HG02885 (cell line): ENCODE measurements around the gene SEMA4D.

ENCODE experiments used
- ATAC-seq: cut with Tn5 transposase; IDR thresholded peaks from one replicate; pipeline ENCODE4 v1.9.1; 2021; ENCODE audit warnings: mild to moderate bottlenecking; ENCODE audit not compliant: unreplicated experiment, poor library complexity

SEMA4D gene

DNA sequence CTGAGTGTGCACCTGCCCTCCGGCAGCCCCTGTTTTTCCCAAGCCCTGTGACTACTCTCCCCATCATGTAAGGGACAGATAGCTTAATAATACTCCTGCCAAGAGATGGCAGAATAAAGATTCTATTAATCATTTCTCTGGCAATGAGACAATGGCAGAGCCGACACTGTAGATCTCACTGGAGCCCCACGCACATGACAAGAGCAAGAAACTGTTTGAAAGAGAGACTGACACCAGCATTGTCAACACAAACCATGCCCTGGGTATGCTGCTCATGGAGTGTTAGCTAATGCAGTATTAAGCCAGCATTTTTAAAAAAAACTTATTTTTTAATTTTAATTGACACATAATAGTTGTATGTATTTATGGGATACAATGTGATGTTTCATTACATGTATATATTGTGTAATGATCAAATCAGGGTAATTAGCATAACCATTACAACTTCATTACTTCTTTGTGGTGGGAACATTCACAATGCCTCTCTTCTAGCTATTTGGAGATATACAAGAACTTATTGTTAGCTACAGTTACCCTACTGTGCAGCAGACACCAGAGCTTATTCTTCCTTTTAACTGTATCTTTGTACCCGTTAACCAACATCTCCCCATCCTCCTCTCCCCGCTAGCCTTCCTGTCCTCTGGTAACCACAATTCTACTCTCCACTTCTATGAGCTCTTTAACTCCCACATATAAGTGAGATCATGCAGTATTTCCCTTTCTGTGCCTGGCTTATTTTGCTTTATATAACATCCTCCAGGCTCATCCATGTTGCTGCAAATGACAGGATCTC lies 31.5 kb upstream of the SEMA4D start:
- ATAC-seq: no peak

GRCh38 chr9:89528540-89528939 lies 30.6 kb upstream of the SEMA4D start:
- ATAC-seq: no peak

- ATAC-seq: no peak
These were observed 30.2 kb upstream of the SEMA4D start for GRCh38 chr9:89528131-89528530.

DNA sequence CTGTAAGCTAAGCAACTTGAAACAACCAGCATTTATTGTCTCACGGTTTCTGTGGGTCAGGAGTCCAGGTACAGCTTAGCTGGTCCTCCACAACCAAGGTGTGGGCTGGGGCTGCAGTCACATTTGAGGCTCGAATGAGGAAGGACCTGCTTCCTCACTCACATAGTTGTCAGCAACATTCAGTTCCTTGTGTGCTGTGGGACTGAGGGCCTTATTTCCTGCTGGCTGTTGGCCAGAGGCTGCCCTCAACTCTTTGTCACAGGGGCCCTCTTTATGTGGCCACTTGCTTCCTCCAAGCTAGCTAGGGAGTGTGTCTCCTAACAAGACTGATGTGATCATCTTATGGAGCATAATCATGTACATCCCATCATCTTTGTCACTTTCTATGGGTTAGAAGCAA lies 29.2 kb upstream of the SEMA4D start:
- no peak for ATAC-seq

GRCh38 chr9:89526667-89527066 lies 28.8 kb upstream of the SEMA4D start:
- no peak for ATAC-seq

- ATAC-seq: no peak
These were observed 27.8 kb upstream of the SEMA4D start for GRCh38 chr9:89525446-89526374.

GRCh38 chr9:89524963-89525362 lies 27.1 kb upstream of the SEMA4D start:
- no peak for ATAC-seq

GRCh38 chr9:89523948-89524347 lies 26.0 kb upstream of the SEMA4D start:
- ATAC-seq: no peak

GRCh38 chr9:89522959-89523285 lies 25.0 kb upstream of the SEMA4D start:
- peak; percentile 14 for ATAC-seq

DNA sequence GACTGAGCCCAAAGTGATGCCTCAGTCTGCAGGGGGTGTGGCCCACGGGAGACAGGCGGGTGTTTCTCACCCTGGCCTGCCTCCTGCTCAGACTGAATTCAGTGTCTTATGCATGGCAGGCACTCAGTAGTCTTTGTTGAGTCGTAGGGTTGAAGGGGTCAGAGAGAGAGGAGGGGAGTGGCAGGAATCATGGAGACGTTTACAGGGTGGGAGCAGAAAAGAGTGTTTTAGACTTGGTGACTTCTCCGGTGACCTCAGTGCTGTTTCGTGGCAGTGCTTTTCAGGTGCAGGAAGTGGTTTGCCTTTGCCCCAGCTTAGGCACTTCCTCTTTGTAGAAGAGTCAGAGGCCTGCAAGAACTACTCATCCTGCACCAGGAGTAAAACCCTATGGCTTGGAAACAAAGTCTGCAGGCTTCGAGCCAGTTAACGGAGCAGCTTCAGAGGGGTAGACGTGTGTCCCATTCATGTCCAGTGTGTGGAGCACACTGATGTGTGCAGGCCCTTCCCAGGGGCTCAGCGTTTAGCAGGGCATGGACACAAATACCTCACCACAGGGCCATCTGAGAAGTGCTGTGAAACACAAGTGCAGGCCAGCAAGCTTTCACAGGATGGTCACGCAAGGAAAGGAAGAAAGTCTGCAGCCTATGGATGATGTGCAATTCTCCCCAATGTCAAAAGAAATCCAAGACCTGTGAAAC lies 24.5 kb upstream of the SEMA4D start:
- peak; percentile 92 for ATAC-seq

DNA sequence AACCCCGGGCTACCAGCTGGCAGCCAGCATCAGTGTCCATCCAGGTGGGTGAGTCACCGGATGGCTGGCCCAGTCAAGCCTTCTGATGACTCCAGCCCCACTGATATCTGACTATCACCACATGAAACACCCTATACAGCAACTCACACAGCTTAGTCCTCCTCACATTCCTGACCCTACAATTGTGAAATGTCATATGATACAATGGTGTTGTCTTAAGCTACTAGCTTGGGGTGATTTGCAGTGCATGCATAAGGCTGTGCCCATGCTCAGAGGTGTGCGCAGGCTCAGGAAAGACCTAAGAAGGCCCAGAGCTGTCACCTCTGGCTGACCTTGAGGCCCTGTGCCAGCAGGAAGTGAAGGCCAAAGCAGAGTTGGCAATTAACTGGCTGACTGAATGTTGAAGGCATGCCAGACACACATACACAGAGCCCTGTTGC lies 21.5 kb upstream of the SEMA4D start:
- no peak for ATAC-seq

DNA sequence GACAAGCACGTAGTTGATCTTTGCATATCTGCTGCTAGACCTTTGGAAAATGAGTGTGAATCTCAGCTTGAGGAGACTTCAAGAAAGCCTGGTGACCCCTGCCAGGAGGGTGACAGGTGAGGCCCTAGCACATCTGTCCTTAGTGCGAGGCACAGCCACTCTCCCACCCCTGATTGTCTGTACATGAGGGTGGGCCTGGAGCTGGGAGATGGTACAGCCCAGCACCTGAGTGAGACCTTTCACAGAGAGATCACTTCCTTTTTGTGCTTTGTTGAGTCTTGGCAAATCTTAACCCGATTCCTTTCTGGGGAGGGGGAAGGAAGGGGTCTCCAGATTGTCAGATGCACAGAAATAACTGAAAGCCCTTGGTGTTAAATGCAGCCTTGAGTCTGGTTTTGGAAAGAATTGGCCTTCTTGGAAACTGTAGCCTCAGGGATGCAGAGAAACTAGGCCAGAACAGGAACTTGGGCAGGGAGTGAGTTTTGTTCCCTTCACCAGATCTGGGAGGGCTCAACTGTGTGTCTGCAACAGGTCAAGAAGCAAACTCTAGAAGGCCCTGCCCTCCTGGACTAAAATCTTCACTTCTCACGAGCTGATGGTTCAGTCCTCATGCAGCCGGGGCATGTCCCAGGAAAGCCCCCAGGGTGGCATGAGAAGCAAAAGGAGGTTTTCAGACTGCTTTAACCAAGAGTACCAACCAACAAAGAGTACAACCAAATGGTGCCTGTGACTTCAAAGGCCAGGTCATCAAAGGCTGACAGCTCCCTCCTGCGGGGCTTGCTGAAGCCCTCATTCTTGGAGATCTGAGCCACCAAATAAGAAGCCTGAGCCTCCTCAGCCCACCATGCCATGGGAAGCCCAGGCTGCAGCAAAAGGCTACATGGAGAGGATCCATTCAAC lies 20.8 kb upstream of the SEMA4D start:
- no peak for ATAC-seq

DNA sequence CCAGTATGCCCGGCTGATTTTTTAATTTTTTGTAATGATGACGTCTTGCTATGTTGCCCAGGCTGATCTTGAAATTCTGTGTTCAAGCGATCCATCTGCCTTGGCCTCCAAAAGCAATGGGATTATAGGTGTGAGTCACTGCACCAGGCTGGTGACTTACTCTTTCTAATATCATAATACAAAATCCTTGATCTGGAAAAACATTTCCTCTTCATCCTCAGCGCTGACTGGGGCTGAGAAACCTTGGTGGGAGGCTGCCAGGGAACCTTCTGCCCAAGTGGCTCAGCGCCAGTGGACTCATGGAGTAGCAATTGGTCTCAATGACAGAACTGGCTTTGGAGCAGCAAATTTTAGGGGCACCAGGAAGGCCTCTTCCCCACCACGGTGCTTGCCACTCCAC lies 17.5 kb upstream of the SEMA4D start:
- no peak for ATAC-seq

- ATAC-seq: no peak
These were observed 17.0 kb upstream of the SEMA4D start for GRCh38 chr9:89514956-89515355.

GRCh38 chr9:89514337-89514736 lies 16.4 kb upstream of the SEMA4D start:
- ATAC-seq: no peak

DNA sequence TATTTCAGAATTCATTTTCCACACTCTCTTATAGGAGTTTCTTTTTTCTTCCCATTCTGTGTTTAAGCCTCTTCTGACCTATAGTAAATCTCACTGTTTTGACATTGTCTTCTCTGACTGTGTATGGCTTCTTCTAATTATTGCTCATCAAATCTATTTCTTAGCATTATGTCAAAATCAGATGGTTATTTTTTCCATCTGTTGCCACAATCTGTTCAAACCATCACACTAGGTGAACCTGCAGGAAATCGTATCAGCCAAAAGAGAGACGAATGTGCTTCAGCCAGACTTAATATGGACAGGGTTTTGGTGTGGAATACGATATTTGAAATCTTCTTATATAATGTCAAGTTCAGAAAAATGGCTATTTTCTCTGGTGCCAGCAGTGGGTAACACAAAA lies 15.9 kb upstream of the SEMA4D start:
- ATAC-seq: no peak

- no peak for ATAC-seq
These were observed 14.5 kb upstream of the SEMA4D start for GRCh38 chr9:89512382-89512781.

DNA sequence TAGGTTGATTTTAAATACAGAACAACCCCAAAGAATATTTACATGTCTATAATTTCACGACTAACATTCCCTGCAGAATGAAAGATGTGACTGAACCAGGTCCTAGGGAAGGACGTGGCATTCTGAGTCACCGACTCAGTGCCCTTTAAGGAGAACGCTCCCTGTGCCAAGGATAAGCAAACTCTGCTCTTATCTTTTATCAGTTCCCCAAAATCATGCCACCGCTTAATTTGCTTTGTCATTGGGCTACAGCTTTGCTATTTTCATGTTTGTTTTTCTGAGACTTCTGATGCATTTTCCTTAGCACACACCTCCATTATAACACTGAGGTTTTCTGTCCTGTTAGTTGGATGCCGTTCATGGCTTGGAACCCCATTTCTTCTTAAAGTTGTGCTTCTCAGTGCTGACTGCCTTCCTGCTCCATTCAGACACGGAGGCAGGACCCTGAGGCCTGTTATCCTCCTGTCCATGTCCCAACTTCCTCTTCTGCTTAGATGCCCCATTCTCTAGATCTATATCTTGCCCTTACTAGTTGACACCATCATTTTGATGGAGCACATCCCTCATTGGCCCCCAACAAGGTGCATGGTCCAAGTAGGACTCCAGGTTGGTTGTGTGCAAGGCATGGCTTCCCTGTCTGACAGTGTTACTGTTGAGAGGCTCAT lies 11.2 kb upstream of the SEMA4D start:
- ATAC-seq: no peak

GRCh38 chr9:89505911-89506310 lies 8.0 kb upstream of the SEMA4D start:
- ATAC-seq: no peak
